T-helper 17 cell (primary cell): Measurements from ENCODE around the gene UGT2B17. TPM values are rescaled to one million over a fixed set of nuclear protein-coding genes. Genes with fewer than 3 reads are reported as not detected.

Source experiments
- ATAC-seq: fragments of 150-1000 bp; cut with Tn5 transposase; 2 replicates; pipeline ENCODE4 v1.10.0; 2021; ENCODE audit warnings: mild to moderate bottlenecking, moderate library complexity
- DNase-seq, 3 donors: peaks; one replicate each; pipeline versions ENCODE4 v3.0.0 to v3.0.0-alpha.2; 2020 to 2021
- H3K9me3 ChIP-seq: one replicate; pipeline ENCODE4 v1.7.0; 2013; ENCODE audit warnings: low read length, mild to moderate bottlenecking; ENCODE audit not compliant: control insufficient read depth, poor library complexity, severe bottlenecking
- H3K27ac Mint-ChIP-seq: one replicate; pipeline ENCODE4 v1.8.0; 2022; ENCODE audit warnings: mild to moderate bottlenecking, moderate library complexity, mixed read lengths
- H3K27me3 Mint-ChIP-seq: one replicate; pipeline ENCODE4 v1.8.0; 2022; ENCODE audit warnings: mixed read lengths
- H3K36me3 Mint-ChIP-seq: one replicate; pipeline ENCODE4 v1.8.0; 2022; ENCODE audit warnings: low read depth, mixed read lengths
- H3K4me1 Mint-ChIP-seq: one replicate; pipeline ENCODE4 v1.8.0; 2022; ENCODE audit warnings: mild to moderate bottlenecking, mixed read lengths
- H3K4me3 Mint-ChIP-seq: one replicate; pipeline ENCODE4 v1.8.0; 2022; ENCODE audit warnings: mild to moderate bottlenecking, moderate library complexity, mixed read lengths
- total RNA-seq, 4 donors: library from RNA in 2 of 4; stranded (reverse) in 2 of 4; gene quantifications; one replicate each; pipeline ENCODE4 v1.2.3 and lab custom pipeline; 2022 to 2026

UGT2B17 gene
- total RNA-seq, 2 donors from 2014 or later = not detected

DNA sequence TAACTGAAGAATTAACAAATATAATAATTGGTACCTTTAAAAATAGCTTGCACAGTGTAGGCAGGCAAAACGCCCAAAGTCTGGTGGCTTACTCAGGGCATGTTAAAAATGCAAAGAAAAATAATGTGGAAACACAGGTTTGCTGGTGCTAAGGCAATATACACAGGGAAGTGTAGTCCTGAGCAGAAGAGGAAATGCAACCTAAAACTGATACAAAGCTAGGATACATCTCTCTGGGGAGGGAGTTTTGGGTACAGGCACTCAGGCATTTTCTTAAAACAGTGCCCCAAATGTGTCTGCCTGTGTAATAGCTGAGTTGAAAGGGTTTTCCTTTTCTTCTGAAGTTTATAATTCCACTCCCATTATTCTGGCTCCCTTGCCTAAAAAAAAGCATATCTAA, 81.4 kb downstream of the UGT2B17 start:
- DNase-seq (no peak), ATAC-seq (no peak)
- Mint-ChIP-seq H3K27me3 (peaks cover 9% of the 10 kb centered on the region), H3K4me1 (peaks cover 3% of the 10 kb centered on the region), H3K27ac (no peak overlapping the region), H3K36me3 (no peaks in the 10 kb centered on the region), H3K4me3 (no peak overlapping the region)
- H3K9me3 ChIP-seq = no peaks in the 10 kb centered on the region

DNA sequence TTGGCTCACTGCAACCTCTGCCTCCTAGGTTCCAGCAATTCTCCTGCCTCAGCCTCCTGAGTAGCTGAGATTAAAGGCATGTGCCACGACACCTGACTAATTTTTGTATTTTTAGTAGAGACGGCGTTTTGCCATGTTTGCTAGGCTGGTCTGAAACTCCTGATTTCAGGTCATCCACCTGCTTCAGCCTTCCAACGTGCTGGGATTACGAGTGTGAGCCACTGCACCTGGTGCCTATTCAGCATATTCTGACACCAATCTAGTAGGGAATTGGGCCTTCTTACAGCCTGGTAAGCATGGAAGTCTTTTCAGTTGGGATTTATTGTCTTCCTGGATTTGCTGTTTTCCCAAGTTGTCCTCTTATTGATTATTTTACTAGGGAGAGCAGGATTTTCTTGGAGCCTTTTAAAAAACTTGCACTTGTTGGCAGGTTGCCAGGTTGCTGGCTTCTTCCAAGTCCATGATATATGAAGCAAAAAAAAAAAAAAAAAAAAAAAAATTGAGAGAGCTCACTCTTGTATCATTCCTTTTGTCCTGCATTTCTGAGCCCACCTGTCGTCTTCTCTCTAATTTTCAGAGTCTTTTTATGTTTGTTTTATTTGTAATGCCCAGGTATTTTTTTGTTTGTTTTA, 85.2 kb downstream of the UGT2B17 start:
- peaks cover 2% of the 10 kb centered on the region for H3K36me3 Mint-ChIP-seq
- H3K4me3 Mint-ChIP-seq = no peak overlapping the region
- no peak for ATAC-seq
- no peak overlapping the region for H3K27ac Mint-ChIP-seq
- H3K9me3 ChIP-seq = no peaks in the 10 kb centered on the region
- peaks cover 17% of the 10 kb centered on the region for H3K27me3 Mint-ChIP-seq
- peaks cover 5% of the 10 kb centered on the region for H3K4me1 Mint-ChIP-seq
- DNase-seq = no peak

DNA sequence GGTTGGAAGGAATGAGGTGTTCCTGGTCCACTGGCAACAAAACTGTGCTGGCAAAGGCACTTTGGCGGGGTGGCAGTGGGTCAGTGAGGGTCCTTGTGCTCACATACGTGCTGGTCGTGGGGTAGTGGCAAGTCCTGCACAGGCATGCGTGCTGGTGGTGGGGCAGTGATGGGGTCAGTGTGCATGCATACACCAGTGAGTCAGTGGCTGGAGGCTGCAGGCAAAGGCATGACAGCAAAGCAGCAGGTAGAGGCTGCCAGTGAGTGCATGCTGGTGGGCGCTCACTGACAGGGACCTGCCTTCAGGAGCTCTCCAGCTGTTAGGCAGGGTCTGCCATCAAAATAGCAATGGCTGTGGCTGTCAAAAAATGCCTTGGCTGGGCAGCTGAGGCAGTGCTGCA, 86.8 kb downstream of the UGT2B17 start:
- peaks cover 3% of the 10 kb centered on the region for H3K4me1 Mint-ChIP-seq
- no peak overlapping the region for H3K4me3 Mint-ChIP-seq
- H3K9me3 ChIP-seq = no peaks in the 10 kb centered on the region
- H3K36me3 Mint-ChIP-seq = peaks cover 2% of the 10 kb centered on the region
- no peak for DNase-seq
- ATAC-seq = no peak
- peaks cover 17% of the 10 kb centered on the region for H3K27me3 Mint-ChIP-seq
- H3K27ac Mint-ChIP-seq = no peak overlapping the region

Other genes starting within 250 kb of the UGT2B17 start
- 100 to 1,000 TPM; 231 to 258 TPM for gene YTHDC1, start 226.2 kb downstream of the UGT2B17 start, total RNA-seq
- gene TMPRSS11E, start 128.9 kb downstream of the UGT2B17 start, total RNA-seq = not detected
- gene UGT2B15, start 94.3 kb upstream of the UGT2B17 start, total RNA-seq = not detected
- not detected for gene UGT2B10, start 239.7 kb upstream of the UGT2B17 start, total RNA-seq